Tibial artery (tissue), 4 donors: ENCODE data around the gene MAST4.
A peak's percentile ranks its signal among the peaks of the same experiment; 100 is the strongest.

Experiments used
- DNase-seq, 2 donors: peaks; one replicate each; pipeline ENCODE4 v3.0.0-alpha.2; 2019
- H3K27ac ChIP-seq, 2 donors: fragments of 200-600 bp; sonication (generic) in 1 of 2; 1 replicate in 1 of 2; 2 replicates in 1 of 2; pipeline ENCODE4 v1.5.1; 2018 to 2019; ENCODE audit warnings: mild to moderate bottlenecking in 1 of 2
- H3K27me3 ChIP-seq, 2 donors: fragments of 200-600 bp; sonication (generic) in 1 of 2; one replicate each; pipeline versions ENCODE4 v1.5.1 to v1.6.0; 2016 to 2019
- H3K36me3 ChIP-seq, 3 donors: fragments of 200-600 bp; sonication (generic) in 2 of 3; one replicate each; pipeline ENCODE4 v1.5.1; 2016 to 2019; ENCODE audit warnings: mild to moderate bottlenecking in 2 of 3
- H3K4me1 ChIP-seq, 4 donors: fragments of 200-600 bp; sonication (generic) in 2 of 4; 1 replicate in 3 of 4; 2 replicates in 1 of 4; pipeline ENCODE4 v1.5.1; 2016 to 2019
- H3K4me3 ChIP-seq, 2 donors: fragments of 200-600 bp; sonication (generic) in 1 of 2; 1 replicate in 1 of 2; 2 replicates in 1 of 2; pipeline ENCODE4 v1.5.1; 2018 to 2019; ENCODE audit warnings: mild to moderate bottlenecking in 2 of 2
- H3K9me3 ChIP-seq, 3 donors: fragments of 200-600 bp; sonication (generic) in 1 of 3; one replicate each; pipeline ENCODE4 v1.5.1; 2016 to 2019
- CTCF ChIP-seq, 2 experiments: fragments of 200-600 bp in 1 of 2; fragments of 450-650 bp in 1 of 2; IDR thresholded peaks; one replicate each; pipeline ENCODE4 v1.5.1; 2017 to 2019; ENCODE audit warnings: antibody characterized with exemption in 2 of 2, mild to moderate bottlenecking in 1 of 2, moderate library complexity in 1 of 2
- intact Hi-C: fragments of 100-400 bp; cut with DNase I; formaldehyde crosslinking; loops from one replicate; pipeline ENCODE4 v1.15.0; 2023; ENCODE audit warnings: low total_unique reads

MAST4 gene

GRCh38 chr5:67181648-67182221 is 585.5 kb downstream of the MAST4 start:
- no peak for TF ChIP-seq CTCF (IDR thresholded peaks at IDR 0.05)
- Histone ChIP-seq H3K27me3 (no peaks in the 10 kb centered on the region), H3K27ac (peak overlapping the region; percentile 65 to 72), H3K4me1 (peaks cover 0 to 15% (median 13%) of the 10 kb centered on the region in 4 donors), H3K9me3 (no peaks in the 10 kb centered on the region), H3K36me3 (no peaks in the 10 kb centered on the region), H3K4me3 (no peak overlapping the region)
- DNase-seq: no peak
- intact Hi-C loops: no loop called here

DNA sequence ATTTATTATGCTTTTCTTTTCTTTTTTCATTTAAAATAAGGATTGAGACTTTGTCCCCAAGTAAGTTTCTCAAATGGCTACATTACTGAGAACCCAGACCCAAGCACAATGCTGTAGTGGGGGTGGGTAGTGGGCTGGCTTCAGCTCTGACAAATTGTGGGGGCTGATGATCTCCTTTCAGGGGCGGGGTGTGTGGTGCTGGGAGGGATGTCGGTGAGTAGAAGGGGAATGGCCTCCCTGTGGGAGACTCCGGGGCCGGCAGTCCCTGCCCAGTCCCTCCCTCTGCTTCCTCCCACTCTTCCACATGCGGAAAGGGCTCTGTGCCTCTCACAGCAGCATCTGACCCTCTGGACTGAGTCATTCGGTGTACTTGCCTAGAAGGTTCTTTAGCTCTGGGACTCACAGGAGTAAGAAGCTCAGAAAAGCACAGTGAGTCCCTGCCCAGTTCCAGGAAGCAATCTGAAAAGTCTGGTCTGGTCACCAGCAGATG is 586.2 kb downstream of the MAST4 start:
- DNase-seq: peak; percentile 73 to 88
- peak overlapping the region; percentile 65 to 72 for H3K27ac ChIP-seq

GRCh38 chr5:67183859-67184258 is 587.7 kb downstream of the MAST4 start:
- H3K36me3 ChIP-seq: no peaks in the 10 kb centered on the region
- peaks cover 0 to 15% (median 13%) of the 10 kb centered on the region in 4 donors for H3K4me1 ChIP-seq
- no peak for TF ChIP-seq CTCF (IDR thresholded peaks at IDR 0.05)
- H3K27me3 ChIP-seq: no peaks in the 10 kb centered on the region
- no peaks in the 10 kb centered on the region for H3K9me3 ChIP-seq
- DNase-seq: no peak
- no peak overlapping the region for H3K27ac ChIP-seq
- no peak overlapping the region for H3K4me3 ChIP-seq
- intact Hi-C loops: no loop called here

More for the DNA sequence above, 586.2 kb downstream of the MAST4 start:
- Histone ChIP-seq H3K36me3 (no peaks in the 10 kb centered on the region), H3K27me3 (no peaks in the 10 kb centered on the region), H3K4me1 (peaks cover 0 to 15% (median 13%) of the 10 kb centered on the region in 4 donors), H3K4me3 (peak overlapping the region in 1 of 2 donors; percentile 9), H3K9me3 (no peaks in the 10 kb centered on the region)
- no peak for TF ChIP-seq CTCF (IDR thresholded peaks at IDR 0.05)
- intact Hi-C loops: no loop called here

- DNase-seq: no peak
- Histone ChIP-seq H3K9me3 (no peaks in the 10 kb centered on the region), H3K4me1 (peaks cover 0 to 11% (median 11%) of the 10 kb centered on the region in 4 donors), H3K27ac (no peak overlapping the region), H3K36me3 (no peaks in the 10 kb centered on the region), H3K27me3 (no peaks in the 10 kb centered on the region), H3K4me3 (no peak overlapping the region)
- intact Hi-C loops: no loop called here
- TF ChIP-seq CTCF (IDR thresholded peaks at IDR 0.05): no peak
Measured at GRCh38 chr5:67187006-67187715, 591.0 kb downstream of the MAST4 start.

DNA sequence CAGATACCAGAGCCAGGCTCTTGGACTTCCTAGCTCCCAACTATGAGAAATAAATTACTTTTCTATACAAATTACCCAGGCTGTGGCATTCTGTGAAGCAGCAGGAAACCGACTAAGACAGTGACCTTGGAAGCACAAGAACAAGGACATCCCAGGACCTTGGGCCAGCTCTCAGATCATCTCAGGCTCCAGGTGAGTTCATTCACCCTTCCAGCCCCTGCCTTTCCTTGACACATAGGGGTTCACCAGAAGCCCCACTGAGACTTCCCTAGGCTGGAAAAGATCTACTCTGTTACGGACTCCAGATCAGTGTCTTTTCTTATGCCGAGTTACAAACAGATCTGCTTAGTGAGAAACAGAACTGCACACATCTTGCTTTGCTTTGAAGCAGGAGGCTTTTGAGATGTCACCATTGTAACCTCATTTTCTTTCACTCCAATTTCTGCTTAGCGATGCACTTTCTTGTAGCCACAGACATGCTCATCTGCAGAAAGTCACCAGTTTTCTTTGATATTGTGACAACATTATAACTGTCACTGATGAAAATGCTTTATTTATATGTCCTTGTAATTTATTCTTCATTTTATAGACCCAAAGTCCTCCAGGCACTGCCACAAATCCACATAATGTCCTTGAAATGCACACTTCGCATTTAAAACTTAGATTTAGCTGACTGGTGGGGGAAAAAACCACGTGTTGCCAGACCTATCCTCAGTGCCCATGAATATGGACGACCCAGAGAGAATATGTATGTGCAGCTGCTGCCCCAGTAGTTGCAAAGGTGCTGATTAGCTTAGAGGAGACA is 592.3 kb downstream of the MAST4 start:
- H3K27ac ChIP-seq: no peak overlapping the region
- intact Hi-C loops: no loop called here
- no peaks in the 10 kb centered on the region for H3K27me3 ChIP-seq
- no peaks in the 10 kb centered on the region for H3K36me3 ChIP-seq
- H3K9me3 ChIP-seq: no peaks in the 10 kb centered on the region
- no peaks in the 10 kb centered on the region for H3K4me1 ChIP-seq
- DNase-seq: no peak
- no peak for TF ChIP-seq CTCF (IDR thresholded peaks at IDR 0.05)
- no peak overlapping the region for H3K4me3 ChIP-seq
